Raji (cell line): ENCODE data around the gene STK40.
A peak's percentile ranks its signal among the peaks of the same experiment; 100 is the strongest.

Source experiments
- POLR2A ChIP-seq: IDR thresholded peaks from 2 replicates; pipeline ENCODE4 v1.6.1; 2011; ENCODE audit warnings: low read depth, low read length, control low read depth; ENCODE audit not compliant: insufficient read depth

Gene STK40, protein sequence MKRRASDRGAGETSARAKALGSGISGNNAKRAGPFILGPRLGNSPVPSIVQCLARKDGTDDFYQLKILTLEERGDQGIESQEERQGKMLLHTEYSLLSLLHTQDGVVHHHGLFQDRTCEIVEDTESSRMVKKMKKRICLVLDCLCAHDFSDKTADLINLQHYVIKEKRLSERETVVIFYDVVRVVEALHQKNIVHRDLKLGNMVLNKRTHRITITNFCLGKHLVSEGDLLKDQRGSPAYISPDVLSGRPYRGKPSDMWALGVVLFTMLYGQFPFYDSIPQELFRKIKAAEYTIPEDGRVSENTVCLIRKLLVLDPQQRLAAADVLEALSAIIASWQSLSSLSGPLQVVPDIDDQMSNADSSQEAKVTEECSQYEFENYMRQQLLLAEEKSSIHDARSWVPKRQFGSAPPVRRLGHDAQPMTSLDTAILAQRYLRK

GRCh38 chr1:36385410-36386264 is at the start of gene STK40:
STK40 (minus strand) TSS chr1:36385924; CDS start chr1:36361332, 24,592 bp downstream.
- peak; percentile 18; the same call in 1 of the 2 replicates for TF ChIP-seq POLR2A

GRCh38 chr1:36433102-36433501 is 47.4 kb upstream of the STK40 start:
- TF ChIP-seq POLR2A: no peak

DNA sequence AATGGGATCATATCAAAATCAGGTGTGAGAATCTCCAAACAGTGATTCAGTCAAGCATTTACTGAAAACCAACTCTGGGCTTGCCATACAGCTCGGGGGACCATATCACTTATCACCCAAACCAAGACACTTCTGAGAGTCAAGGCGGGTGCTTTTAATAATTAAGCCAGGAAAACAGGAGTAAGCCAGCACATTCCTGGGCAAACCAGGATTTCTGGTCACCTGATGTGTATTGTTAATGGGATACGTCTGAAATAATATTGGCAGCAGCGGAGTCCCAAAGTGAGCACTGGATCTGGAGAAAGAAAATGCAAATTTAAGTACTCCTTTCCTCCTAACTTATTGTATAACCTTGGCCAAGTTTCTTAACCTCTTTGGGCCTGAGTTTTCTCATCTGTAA is 46.9 kb upstream of the STK40 start:
- TF ChIP-seq POLR2A: no peak

DNA sequence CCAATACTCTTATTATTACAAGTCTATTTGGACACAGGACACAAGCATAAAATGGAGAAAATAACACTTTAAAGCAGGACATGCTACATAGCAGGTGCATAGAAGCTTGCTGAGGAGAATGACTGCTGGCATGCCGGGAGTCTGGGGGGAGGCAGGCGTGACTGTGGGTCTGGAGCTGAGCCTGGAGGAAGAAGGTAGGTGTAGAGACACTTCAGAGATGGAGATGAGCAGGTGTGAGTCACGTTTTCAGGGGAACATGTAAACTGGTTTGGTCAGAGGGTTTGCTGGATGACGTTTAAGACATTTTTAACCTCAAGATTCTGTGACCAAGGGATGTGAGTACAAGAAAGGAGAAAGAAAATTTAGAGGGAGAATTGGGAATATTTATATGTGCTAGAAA is 40.1 kb upstream of the STK40 start:
- no peak for TF ChIP-seq POLR2A

DNA sequence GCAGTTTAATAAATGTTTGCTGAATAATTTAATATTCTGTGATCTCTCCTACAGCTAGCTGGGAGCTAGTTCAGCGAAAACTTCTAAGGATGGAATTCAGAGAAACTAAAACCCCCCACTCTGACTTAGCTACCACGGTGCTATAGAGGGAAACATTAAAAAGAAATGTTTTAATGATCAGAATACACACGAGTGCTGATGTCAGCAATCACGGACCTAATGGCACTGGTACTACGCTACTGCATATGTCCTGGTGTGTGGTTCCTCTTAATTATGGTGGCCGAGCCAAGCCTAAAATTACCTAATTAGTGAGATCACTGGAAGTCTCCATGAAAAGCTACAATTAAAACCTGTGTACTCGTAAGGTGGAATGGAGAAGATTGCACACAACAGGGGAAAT is 35.9 kb upstream of the STK40 start:
- no peak for TF ChIP-seq POLR2A

- no peak for TF ChIP-seq POLR2A
Observed at GRCh38 chr1:36420836-36421317, 35.2 kb upstream of the STK40 start.

GRCh38 chr1:36420409-36420808 is 34.7 kb upstream of the STK40 start:
- TF ChIP-seq POLR2A: no peak

GRCh38 chr1:36419569-36419968 is 33.8 kb upstream of the STK40 start:
- TF ChIP-seq POLR2A: no peak

GRCh38 chr1:36419140-36419539 is 33.4 kb upstream of the STK40 start:
- no peak for TF ChIP-seq POLR2A

DNA sequence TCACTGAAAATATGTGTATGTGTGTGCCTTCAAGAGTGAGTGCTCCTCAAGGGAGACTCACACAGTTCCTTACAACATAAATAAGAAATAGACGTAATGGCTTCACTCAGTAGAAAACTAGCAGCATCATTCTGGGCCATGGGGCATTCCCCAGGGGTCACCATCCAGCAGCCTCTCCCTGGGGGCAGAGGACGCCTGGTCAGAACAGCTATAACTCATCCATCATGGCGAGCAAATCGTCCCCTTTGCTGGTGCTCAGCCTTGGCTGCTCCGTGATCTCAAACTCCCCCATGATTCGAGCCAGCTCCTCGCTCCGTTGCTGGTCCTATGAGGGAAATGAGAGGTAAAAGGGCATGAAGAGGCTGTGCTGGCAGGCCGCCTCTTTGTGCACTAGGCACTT is 32.2 kb upstream of the STK40 start:
- TF ChIP-seq POLR2A: no peak

- no peak for TF ChIP-seq POLR2A
Observed at GRCh38 chr1:36415661-36416326, 30.1 kb upstream of the STK40 start.

- no peak for TF ChIP-seq POLR2A
Observed at GRCh38 chr1:36414384-36414783, 28.7 kb upstream of the STK40 start.

- TF ChIP-seq POLR2A: no peak
Observed at GRCh38 chr1:36411674-36412648, 26.2 kb upstream of the STK40 start.

- no peak for TF ChIP-seq POLR2A
Observed at GRCh38 chr1:36408479-36408878, 22.8 kb upstream of the STK40 start.

DNA sequence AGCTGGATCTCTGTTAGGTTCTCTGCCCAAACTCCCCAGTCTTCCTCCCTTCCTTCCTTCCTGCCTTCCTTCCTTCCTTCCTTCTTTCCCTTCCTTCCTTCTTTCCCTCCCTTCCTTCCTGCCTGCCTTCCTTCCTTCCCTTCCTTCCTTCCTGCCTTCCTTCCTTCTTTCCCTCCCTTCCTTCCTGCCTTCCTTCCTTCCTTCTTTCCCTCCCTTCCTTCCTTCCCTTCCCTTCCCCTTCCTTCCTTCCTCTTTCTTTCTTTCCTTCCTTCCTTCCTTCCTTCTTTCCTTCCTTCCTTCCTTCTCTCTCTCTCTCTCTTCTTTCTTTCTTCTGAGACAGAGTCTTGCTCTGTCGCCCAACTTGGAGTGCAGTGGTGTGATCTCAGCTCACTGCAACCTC is 20.7 kb upstream of the STK40 start:
- TF ChIP-seq POLR2A: no peak

DNA sequence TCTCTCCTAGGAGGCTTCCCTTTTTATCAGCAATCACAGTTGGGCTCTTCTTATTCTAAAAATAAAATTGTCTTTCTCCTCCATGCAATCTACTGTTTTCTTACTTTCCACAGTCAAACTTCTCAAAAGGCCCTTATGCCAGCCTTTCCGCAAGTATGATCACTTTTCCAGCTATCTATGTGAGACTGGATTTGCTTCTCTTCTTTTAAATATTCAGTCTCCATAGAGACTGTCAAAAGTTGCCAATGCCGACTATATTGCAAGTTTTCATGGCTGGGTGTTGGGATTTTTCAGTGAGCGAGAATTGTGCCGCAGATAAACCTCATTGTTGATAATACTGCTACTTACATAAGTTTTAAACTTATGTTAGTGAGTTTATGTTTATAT is 16.8 kb upstream of the STK40 start:
- no peak for TF ChIP-seq POLR2A
